Measurements from ENCODE around the gene RANBP17.

GRCh38 chr5:171166766-171167165, 304.9 kb downstream of the RANBP17 start:
- peak; percentile 100 for TF ChIP-seq POLR2AphosphoS5 (IDR thresholded peaks at IDR 0.05)
- no peak for TF ChIP-seq SMC3 (conservative IDR thresholded peaks at IDR 0.05; ENCODE audit: poor library complexity)
- TF ChIP-seq CTCF (IDR thresholded peaks at IDR 0.05; ENCODE audit: poor library complexity, severe bottlenecking), result no peak
- peak; percentile 97 for TF ChIP-seq EP300 (conservative IDR thresholded peaks at IDR 0.05; ENCODE audit: poor library complexity, severe bottlenecking)
- TF ChIP-seq EZH2 (IDR thresholded peaks at IDR 0.05; ENCODE audit: borderline replicate concordance, insufficient read depth, low read length, poor library complexity, severe bottlenecking), result no peak
- TF ChIP-seq REST (IDR thresholded peaks at IDR 0.05; ENCODE audit: borderline replicate concordance), result peak; percentile 93
- TF ChIP-seq RAD21 (conservative IDR thresholded peaks at IDR 0.05), result no peak
